Smooth muscle cell of the brain vasculature (primary cell): ENCODE results near the gene PCBP2.

Source experiments
- DNase-seq: peaks from one replicate; pipeline ENCODE4 v3.0.0-alpha.2; 2012; ENCODE audit warnings: low read depth, low spot score

Gene PCBP2

DNA sequence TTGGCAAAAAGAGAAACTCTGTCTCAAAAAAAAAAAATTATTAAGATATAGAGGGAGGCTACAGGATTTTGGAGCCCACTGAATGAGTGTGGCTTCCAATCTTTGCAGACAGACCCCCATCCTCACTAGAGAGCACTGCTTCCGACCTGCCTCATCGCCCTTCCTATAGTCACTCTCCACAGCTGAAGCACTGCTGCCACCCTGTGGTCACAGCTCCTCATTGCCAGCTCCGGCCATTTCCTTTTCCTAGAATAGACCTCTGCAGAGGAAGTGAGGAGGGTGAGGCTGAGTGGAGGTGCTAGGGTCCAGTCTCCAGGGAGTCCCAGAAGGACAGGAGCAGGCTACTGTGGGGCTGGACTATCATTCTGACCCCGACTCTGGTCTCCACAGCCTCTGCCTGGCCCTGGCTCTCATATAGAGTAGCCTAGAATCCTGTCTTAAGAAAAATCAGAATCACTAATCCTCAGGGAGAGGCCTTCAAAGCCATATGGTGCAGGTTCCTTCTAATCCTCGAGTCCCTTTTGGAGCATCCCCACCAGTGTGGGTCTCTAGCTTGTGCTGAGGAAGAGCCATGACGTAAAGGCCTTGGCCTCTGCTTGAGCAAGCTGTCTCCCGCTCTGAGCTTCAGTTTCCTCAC is 56.8 kb downstream of the PCBP2 start:
- no peak for DNase-seq

DNA sequence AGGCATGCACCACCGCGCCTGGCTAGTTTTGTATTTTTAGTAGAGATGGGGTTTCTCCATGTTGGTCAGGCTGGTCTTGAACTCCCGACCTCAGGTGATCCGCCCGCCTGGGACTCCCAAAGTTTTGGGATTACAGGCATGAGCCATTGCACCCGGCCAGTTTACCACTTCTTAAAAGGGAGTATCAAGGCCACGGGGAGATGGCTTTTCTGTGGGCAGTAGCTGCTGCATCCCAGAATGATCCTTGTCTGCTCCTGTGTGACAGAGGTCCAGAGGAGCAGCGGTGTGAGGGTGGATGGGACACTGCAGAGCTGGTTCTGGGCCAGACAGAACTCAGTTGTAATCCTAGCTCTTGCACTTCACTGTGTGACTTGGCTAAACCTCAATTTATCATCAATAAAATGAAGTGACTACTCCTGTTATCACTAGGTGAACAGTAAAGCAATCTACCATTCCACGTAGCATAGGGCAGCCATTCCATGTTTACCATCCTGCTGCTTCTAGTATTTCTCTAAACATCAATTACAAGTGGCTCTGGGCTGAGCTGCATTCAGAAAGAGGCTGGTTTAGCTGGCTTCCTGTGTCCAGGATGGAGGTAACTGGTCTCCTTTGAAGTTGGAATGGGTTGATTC is 58.4 kb downstream of the PCBP2 start:
- no peak for DNase-seq

GRCh38 chr12:53513712-53514410 is 62.0 kb downstream of the PCBP2 start:
- no peak for DNase-seq

GRCh38 chr12:53514628-53515290 is 62.9 kb downstream of the PCBP2 start:
- no peak for DNase-seq

DNA sequence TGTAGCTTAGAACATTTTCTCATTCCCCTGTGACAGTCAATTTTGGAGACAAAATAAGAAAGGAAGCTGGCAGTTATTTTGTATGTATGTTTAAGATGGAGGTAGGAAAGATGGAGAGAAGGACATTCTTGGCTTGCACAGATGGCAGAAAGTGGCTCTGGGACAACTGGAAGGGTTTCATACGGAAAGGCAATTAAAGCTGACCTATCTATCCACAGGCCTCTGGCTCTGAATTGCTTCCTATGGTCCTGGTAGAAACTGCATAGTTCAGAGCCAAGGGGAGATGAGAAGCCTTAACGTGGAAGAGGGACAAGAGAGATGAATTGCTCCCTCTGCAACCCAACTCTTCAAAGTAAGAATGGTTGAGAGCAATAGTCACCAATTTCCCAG is 63.4 kb downstream of the PCBP2 start:
- DNase-seq = no peak

- no peak for DNase-seq
Measured at GRCh38 chr12:53516758-53517455, 65.0 kb downstream of the PCBP2 start.

GRCh38 chr12:53518381-53518780 is 66.5 kb downstream of the PCBP2 start:
- no peak for DNase-seq

- no peak for DNase-seq
Measured at GRCh38 chr12:53523131-53523530, 71.2 kb downstream of the PCBP2 start.

DNA sequence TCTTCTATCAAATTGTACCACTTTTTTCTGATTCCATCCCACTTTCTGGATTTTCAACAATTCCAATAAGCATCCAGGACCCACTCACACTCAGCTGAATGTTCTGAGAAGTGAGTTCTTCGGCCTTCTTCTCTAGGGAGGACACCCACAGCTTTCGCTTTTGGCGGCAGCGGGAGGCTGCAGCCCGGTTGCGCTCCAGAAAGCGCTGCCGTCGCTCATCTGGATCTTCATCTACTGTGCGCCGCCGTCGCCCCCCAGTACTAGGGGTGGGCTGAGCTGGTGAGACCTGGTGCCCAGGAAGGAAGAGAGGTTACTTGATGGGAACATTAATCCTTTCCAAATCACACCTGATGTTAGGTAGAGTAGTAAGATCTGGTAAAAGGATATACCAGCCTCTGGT is 72.6 kb downstream of the PCBP2 start:
- no peak for DNase-seq

- DNase-seq = no peak
Measured at GRCh38 chr12:53530061-53530460, 78.2 kb downstream of the PCBP2 start.
